ENCODE measurements around the gene ZNF701.
A peak's percentile ranks its signal among the peaks of the same experiment; 100 is the strongest.

The ZNF701 gene

GRCh38 chr19:52570000-52570861, at the start of gene ZNF701:
Gene ZNF701 (plus strand): TSS chr19:52570287. CDS start chr19:52574148, 3,861 bp downstream.
- TF ChIP-seq CTCF (IDR thresholded peaks at IDR 0.05; ENCODE audit: borderline replicate concordance, control extremely low read depth, extremely low read depth, insufficient read depth, missing control alignments) = no peak
- DNase-seq (ENCODE audit: low spot score) = peak; percentile 90
- in situ Hi-C loops (cut with MboI; ENCODE audit: low sequenced_read_pairs, unreplicated experiment) = no loop called here

GRCh38 chr19:52522551-52522950, 47.5 kb upstream of the ZNF701 start:
- no peak for DNase-seq (ENCODE audit: low spot score)

GRCh38 chr19:52524086-52524485, 46.0 kb upstream of the ZNF701 start:
- no peak for DNase-seq (ENCODE audit: low spot score)
- in situ Hi-C loops (cut with MboI; ENCODE audit: low sequenced_read_pairs, unreplicated experiment) = no loop called here
- no peak for TF ChIP-seq CTCF (IDR thresholded peaks at IDR 0.05; ENCODE audit: borderline replicate concordance, control extremely low read depth, extremely low read depth, insufficient read depth, missing control alignments)

More at GRCh38 chr19:52522551-52522950, 47.5 kb upstream of the ZNF701 start:
- in situ Hi-C loops (cut with MboI; ENCODE audit: low sequenced_read_pairs, unreplicated experiment) = no loop called here
- TF ChIP-seq CTCF (IDR thresholded peaks at IDR 0.05; ENCODE audit: borderline replicate concordance, control extremely low read depth, extremely low read depth, insufficient read depth, missing control alignments) = no peak

GRCh38 chr19:52527134-52527955, 42.7 kb upstream of the ZNF701 start, which contains the start of gene ZNF808:
Gene ZNF808 (plus strand): TSS chr19:52527668. CDS start chr19:52543285, 15,617 bp downstream.
- peak; percentile 35 for TF ChIP-seq CTCF (IDR thresholded peaks at IDR 0.05; ENCODE audit: borderline replicate concordance, control extremely low read depth, extremely low read depth, insufficient read depth, missing control alignments)
- in situ Hi-C loops (cut with MboI; ENCODE audit: low sequenced_read_pairs, unreplicated experiment) = no loop called here
- peak; percentile 90 for DNase-seq (ENCODE audit: low spot score)

GRCh38 chr19:52527956-52528351, 42.1 kb upstream of the ZNF701 start:
- DNase-seq (ENCODE audit: low spot score) = no peak
- in situ Hi-C loops (cut with MboI; ENCODE audit: low sequenced_read_pairs, unreplicated experiment) = no loop called here
- TF ChIP-seq CTCF (IDR thresholded peaks at IDR 0.05; ENCODE audit: borderline replicate concordance, control extremely low read depth, extremely low read depth, insufficient read depth, missing control alignments) = no peak

GRCh38 chr19:52532480-52532879, 37.6 kb upstream of the ZNF701 start:
- in situ Hi-C loops (cut with MboI; ENCODE audit: low sequenced_read_pairs, unreplicated experiment) = no loop called here
- no peak for TF ChIP-seq CTCF (IDR thresholded peaks at IDR 0.05; ENCODE audit: borderline replicate concordance, control extremely low read depth, extremely low read depth, insufficient read depth, missing control alignments)
- DNase-seq (ENCODE audit: low spot score) = no peak
